ENCODE results near the gene CBLL1. TPM values are rescaled to one million over a fixed set of nuclear protein-coding genes. Genes with fewer than 3 reads are reported as not detected.

Gene CBLL1
- total and polyA plus RNA-seq, 2 of the 13 experiments (the other 11 are each of a cell fraction or from before 2014, with no cell fraction given) = 8.8 to 10.5 TPM

- TF ChIP-seq GZF1 (CRISPR knock-in tag; IDR thresholded peaks at IDR 0.05) (peak; percentile 73), TSC22D2 (CRISPR knock-in tag; IDR thresholded peaks at IDR 0.05; ENCODE audit: borderline replicate concordance) (peak; percentile 67), FOXP1 (IDR thresholded peaks at IDR 0.05) (peak; percentile 54), FOXP1 (CRISPR knock-in tag; IDR thresholded peaks at IDR 0.05) (peak; percentile 86), AGO2 (optimal IDR thresholded peaks at IDR 0.05; ENCODE audit: low read depth, low read length) (peak; percentile 58), ZNF251 (CRISPR knock-in tag; IDR thresholded peaks at IDR 0.05) (0 out of 2 replicates have a peak, but pooled peaks have one; percentile 21), ZNF333 (CRISPR knock-in tag; IDR thresholded peaks at IDR 0.05; ENCODE audit: borderline replicate concordance) (peak; percentile 56; the same call in 1 of the 2 replicates), CBX5 (CRISPR knock-in tag; IDR thresholded peaks at IDR 0.05; ENCODE audit: borderline replicate concordance) (no peak; the same call in 1 of the 2 replicates), ZNF12 (CRISPR knock-in tag; IDR thresholded peaks at IDR 0.05) (0 out of 2 replicates have a peak, but pooled peaks have one; percentile 14), HOXA3 (CRISPR knock-in tag; IDR thresholded peaks at IDR 0.05) (peak; percentile 52; the same call in 1 of the 2 replicates), GPN1 (CRISPR knock-in tag; IDR thresholded peaks at IDR 0.05; ENCODE audit: borderline replicate concordance) (no peak), ZNF292 (CRISPR knock-in tag; IDR thresholded peaks at IDR 0.05; ENCODE audit: borderline replicate concordance, low read depth) (no peak), ZNF790 (CRISPR knock-in tag; IDR thresholded peaks at IDR 0.05; ENCODE audit: borderline replicate concordance) (peak; percentile 60; the same call in 1 of the 2 replicates), ZNF256 (CRISPR knock-in tag; conservative IDR thresholded peaks at IDR 0.05) (no peak), ZBTB3 (CRISPR knock-in tag; IDR thresholded peaks at IDR 0.05; ENCODE audit: borderline replicate concordance, low read depth) (no peak), KAT7 (CRISPR knock-in tag; IDR thresholded peaks at IDR 0.05; ENCODE audit: borderline replicate concordance) (no peak), ZNF101 (CRISPR knock-in tag; IDR thresholded peaks at IDR 0.05; ENCODE audit: borderline replicate concordance, low read depth) (no peak), HNRNPUL1 (IDR thresholded peaks at IDR 0.05; ENCODE audit: low read depth, low read length) (no peak), ELF4 (CRISPR knock-in tag; IDR thresholded peaks at IDR 0.05; ENCODE audit: borderline replicate concordance) (peak; percentile 91), ATM (IDR thresholded peaks at IDR 0.05; ENCODE audit: borderline replicate concordance) (no peak), RFXAP (CRISPR knock-in tag; IDR thresholded peaks at IDR 0.05; ENCODE audit: borderline replicate concordance) (0 out of 2 replicates have a peak, but pooled peaks have one; percentile 33), HNF4G (IDR thresholded peaks at IDR 0.05; ENCODE audit: borderline replicate concordance, low read depth, low read length) (no peak; the same call in 1 of the 2 replicates), HNF4G (CRISPR knock-in tag; IDR thresholded peaks at IDR 0.05; ENCODE audit: borderline replicate concordance, low read depth) (peak; percentile 18; the same call in 1 of the 2 replicates), ZNF503 (CRISPR knock-in tag; IDR thresholded peaks at IDR 0.05) (peak; percentile 31; the same call in 1 of the 2 replicates), ZSCAN9 (CRISPR knock-in tag; IDR thresholded peaks at IDR 0.05; ENCODE audit: borderline replicate concordance) (no peak), ZNF773 (CRISPR knock-in tag; IDR thresholded peaks at IDR 0.05; ENCODE audit: borderline replicate concordance) (no peak)
- TF ChIP-seq, protein P1, sequence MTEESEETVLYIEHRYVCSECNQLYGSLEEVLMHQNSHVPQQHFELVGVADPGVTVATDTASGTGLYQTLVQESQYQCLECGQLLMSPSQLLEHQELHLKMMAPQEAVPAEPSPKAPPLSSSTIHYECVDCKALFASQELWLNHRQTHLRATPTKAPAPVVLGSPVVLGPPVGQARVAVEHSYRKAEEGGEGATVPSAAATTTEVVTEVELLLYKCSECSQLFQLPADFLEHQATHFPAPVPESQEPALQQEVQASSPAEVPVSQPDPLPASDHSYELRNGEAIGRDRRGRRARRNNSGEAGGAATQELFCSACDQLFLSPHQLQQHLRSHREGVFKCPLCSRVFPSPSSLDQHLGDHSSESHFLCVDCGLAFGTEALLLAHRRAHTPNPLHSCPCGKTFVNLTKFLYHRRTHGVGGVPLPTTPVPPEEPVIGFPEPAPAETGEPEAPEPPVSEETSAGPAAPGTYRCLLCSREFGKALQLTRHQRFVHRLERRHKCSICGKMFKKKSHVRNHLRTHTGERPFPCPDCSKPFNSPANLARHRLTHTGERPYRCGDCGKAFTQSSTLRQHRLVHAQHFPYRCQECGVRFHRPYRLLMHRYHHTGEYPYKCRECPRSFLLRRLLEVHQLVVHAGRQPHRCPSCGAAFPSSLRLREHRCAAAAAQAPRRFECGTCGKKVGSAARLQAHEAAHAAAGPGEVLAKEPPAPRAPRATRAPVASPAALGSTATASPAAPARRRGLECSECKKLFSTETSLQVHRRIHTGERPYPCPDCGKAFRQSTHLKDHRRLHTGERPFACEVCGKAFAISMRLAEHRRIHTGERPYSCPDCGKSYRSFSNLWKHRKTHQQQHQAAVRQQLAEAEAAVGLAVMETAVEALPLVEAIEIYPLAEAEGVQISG (CRISPR knock-in tag; IDR thresholded peaks at IDR 0.05) = peak; percentile 94
Observed at GRCh38 chr7:107743567-107744344, at the start of gene CBLL1 (continued).

Data from HepG2 (cell line).